ENCODE data around the gene RALY. TPM values are rescaled to one million over a fixed set of nuclear protein-coding genes. Genes with fewer than 3 reads are reported as not detected.

The RALY gene
- total and polyA plus RNA-seq, 2 of the 4 experiments (the other 2 are of a cell fraction): 46.2 to 115 TPM

GRCh38 chr20:34127792-34128191 is 134.1 kb downstream of the RALY start:
- ChIA-PET CTCF (no interaction called here), POLR2A (ENCODE audit: unreplicated experiment) (no interaction called here)
- Histone ChIP-seq H3K23ac (ENCODE audit: low read depth, low read length) (no peak overlapping the region), H3K56ac (ENCODE audit: extremely low read depth, insufficient read depth, low read length) (no peak overlapping the region), H3K4me3 (ENCODE audit: insufficient read depth, low read depth, low read length) (no peak overlapping the region), H3K79me1 (ENCODE audit: low read depth in 1 of 2, low read length in 2 of 2) (no peaks in the 10 kb centered on the region), H4K91ac (ENCODE audit: insufficient read depth, low read depth, low read length) (no peak overlapping the region), H2AFZ (replicated peaks; ENCODE audit: low read length, poor library complexity) (no peak overlapping the region), H3K9me1 (ENCODE audit: insufficient read depth, low read length) (no peaks in the 10 kb centered on the region), H3K9me3 (ENCODE audit: control insufficient read depth, insufficient read depth, low read length) (no peaks in the 10 kb centered on the region), H3K27me3 (ENCODE audit: control insufficient read depth, insufficient read depth, low read length) (no peaks in the 10 kb centered on the region), H2AK5ac (ENCODE audit: low read depth, low read length) (no peak overlapping the region), H2AK9ac (replicated peaks; ENCODE audit: low read depth, low read length, poor library complexity) (no peak overlapping the region), H3K4me2 (ENCODE audit: low read depth, low read length) (no peak overlapping the region), H4K5ac (ENCODE audit: low read depth, low read length) (no peak overlapping the region), H3K14ac (replicated peaks; ENCODE audit: low read depth, low read length) (no peak overlapping the region), H2BK120ac (ENCODE audit: low read depth, low read length) (no peak overlapping the region), H2BK15ac (ENCODE audit: low read depth, low read length) (no peak overlapping the region), H3K9ac (ENCODE audit: low read depth, low read length) (no peak overlapping the region), H2BK20ac (ENCODE audit: low read depth, low read length) (no peak overlapping the region), H3K4ac (ENCODE audit: low read depth, low read length) (no peak overlapping the region), H3K4me1 (ENCODE audit: control insufficient read depth, insufficient read depth, low read length) (no peaks in the 10 kb centered on the region), H3K27ac (ENCODE audit: insufficient read depth, low read length) (no peak overlapping the region), H3K36me3 (ENCODE audit: control insufficient read depth, insufficient read depth, low read length) (no peaks in the 10 kb centered on the region), H4K20me1 (ENCODE audit: insufficient read depth, low read length) (no peaks in the 10 kb centered on the region), H4K8ac (ENCODE audit: low read depth in 2 of 2, low read length in 2 of 2) (no peak overlapping the region), H2BK5ac (ENCODE audit: low read depth, low read length, poor library complexity, severe bottlenecking) (no peak overlapping the region), H3K18ac (ENCODE audit: low read depth, low read length) (no peak overlapping the region)
- dilution Hi-C loops (cut with HindIII; ENCODE audit: low sequenced_read_pairs, unreplicated experiment): no loop called here
- no CpG with 5 or more reads among the region's 10 CpGs for WGBS, 2 experiments (ENCODE audit: extremely low coverage in 2 of 2, insufficient read length in 1 of 2)
- in situ Hi-C loops (cut with MboI; ENCODE audit: low sequenced_read_pairs): no loop called here
- no peak for ATAC-seq (ENCODE audit: low read depth)
- no TSS peak for BruUV-seq (replicated peaks)
- DNase-seq: no peak
- TF ChIP-seq CHD1 (IDR thresholded peaks at IDR 0.05; ENCODE audit: low read depth, low read length) (no peak), NFE2L2 (IDR thresholded peaks at IDR 0.05; ENCODE audit: low read depth, low read length) (no peak), MXI1 (IDR thresholded peaks at IDR 0.05; ENCODE audit: borderline replicate concordance, low read depth, low read length) (no peak), SMC3 (IDR thresholded peaks at IDR 0.05; ENCODE audit: low read depth, low read length) (no peak), RAD21 (IDR thresholded peaks at IDR 0.05; ENCODE audit: low read length) (no peak), FOS (IDR thresholded peaks at IDR 0.05; ENCODE audit: low read depth, low read length) (no peak), MAZ (IDR thresholded peaks at IDR 0.05; ENCODE audit: borderline replicate concordance, low read depth, low read length) (no peak), RCOR1 (IDR thresholded peaks at IDR 0.05; ENCODE audit: insufficient replicate concordance, low read length) (no peak), POLR2A (IDR thresholded peaks at IDR 0.05; ENCODE audit: low read depth, low read length) (no peak), BHLHE40 (IDR thresholded peaks at IDR 0.05; ENCODE audit: low read depth, low read length) (no peak), USF2 (IDR thresholded peaks at IDR 0.05; ENCODE audit: low read depth, low read length) (no peak), CEBPB (IDR thresholded peaks at IDR 0.05; ENCODE audit: low read depth, low read length) (no peak), RFX5 (IDR thresholded peaks at IDR 0.05; ENCODE audit: low read depth, low read length) (no peak), MAFK (IDR thresholded peaks at IDR 0.05; ENCODE audit: low read depth, low read length) (no peak)
- TF ChIP-seq, protein P1, sequence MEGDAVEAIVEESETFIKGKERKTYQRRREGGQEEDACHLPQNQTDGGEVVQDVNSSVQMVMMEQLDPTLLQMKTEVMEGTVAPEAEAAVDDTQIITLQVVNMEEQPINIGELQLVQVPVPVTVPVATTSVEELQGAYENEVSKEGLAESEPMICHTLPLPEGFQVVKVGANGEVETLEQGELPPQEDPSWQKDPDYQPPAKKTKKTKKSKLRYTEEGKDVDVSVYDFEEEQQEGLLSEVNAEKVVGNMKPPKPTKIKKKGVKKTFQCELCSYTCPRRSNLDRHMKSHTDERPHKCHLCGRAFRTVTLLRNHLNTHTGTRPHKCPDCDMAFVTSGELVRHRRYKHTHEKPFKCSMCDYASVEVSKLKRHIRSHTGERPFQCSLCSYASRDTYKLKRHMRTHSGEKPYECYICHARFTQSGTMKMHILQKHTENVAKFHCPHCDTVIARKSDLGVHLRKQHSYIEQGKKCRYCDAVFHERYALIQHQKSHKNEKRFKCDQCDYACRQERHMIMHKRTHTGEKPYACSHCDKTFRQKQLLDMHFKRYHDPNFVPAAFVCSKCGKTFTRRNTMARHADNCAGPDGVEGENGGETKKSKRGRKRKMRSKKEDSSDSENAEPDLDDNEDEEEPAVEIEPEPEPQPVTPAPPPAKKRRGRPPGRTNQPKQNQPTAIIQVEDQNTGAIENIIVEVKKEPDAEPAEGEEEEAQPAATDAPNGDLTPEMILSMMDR (conservative IDR thresholded peaks at IDR 0.05; ENCODE audit: low read depth, low read length): no peak
- TF ChIP-seq, protein P2, sequence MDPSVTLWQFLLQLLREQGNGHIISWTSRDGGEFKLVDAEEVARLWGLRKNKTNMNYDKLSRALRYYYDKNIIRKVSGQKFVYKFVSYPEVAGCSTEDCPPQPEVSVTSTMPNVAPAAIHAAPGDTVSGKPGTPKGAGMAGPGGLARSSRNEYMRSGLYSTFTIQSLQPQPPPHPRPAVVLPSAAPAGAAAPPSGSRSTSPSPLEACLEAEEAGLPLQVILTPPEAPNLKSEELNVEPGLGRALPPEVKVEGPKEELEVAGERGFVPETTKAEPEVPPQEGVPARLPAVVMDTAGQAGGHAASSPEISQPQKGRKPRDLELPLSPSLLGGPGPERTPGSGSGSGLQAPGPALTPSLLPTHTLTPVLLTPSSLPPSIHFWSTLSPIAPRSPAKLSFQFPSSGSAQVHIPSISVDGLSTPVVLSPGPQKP (IDR thresholded peaks at IDR 0.05; ENCODE audit: borderline replicate concordance, low read depth, low read length): no peak
- intact Hi-C loops (cut with micrococcal nuclease): no loop called here

All from IMR-90 (cell line).